Endothelial cell of umbilical vein (primary cell): ENCODE measurements around the gene ZNF682. TPM values are rescaled to one million over a fixed set of nuclear protein-coding genes. Genes with fewer than 3 reads are reported as not detected.

Experiments
- BruUV-seq: library from RNA; stranded (reverse); fragments of 400-500 nt; replicated peaks from 2 replicates; lab custom pipeline; 2021; lab: Mats Ljungman, UMichigan
- CTCF ChIA-PET: fragments of 300-600, 350-600 bp; sonication (Branson Sonifier 250); formaldehyde crosslinking; loops from one replicate; lab custom pipeline; 2021; ENCODE audit warnings: antibody characterized with exemption, inconsistent platforms; lab: Charles Lee
- POLR2A ChIA-PET: fragments of 300-600, 350-600 bp; sonication (Branson Sonifier 250); formaldehyde crosslinking; loops from one replicate; lab custom pipeline; 2021; ENCODE audit warnings: antibody characterized with exemption, inconsistent platforms; lab: Charles Lee
- DNase-seq: peaks from one replicate; pipeline ENCODE4 v3.0.0-alpha.2; 2011; ENCODE audit warnings: low read depth, low spot score
- FAIRE-seq: peaks from 2 replicates; lab custom pipeline; 2011; peaks lifted over from hg19 to GRCh38; lab: Jason Lieb, UNC
- H2AFZ ChIP-seq: 2 replicates; pipeline ENCODE4 v1.6.0; 2012; ENCODE audit warnings: low read depth, low read length, control low read depth, inconsistent platforms
- H3K27ac ChIP-seq: 2 replicates; pipeline ENCODE4 v1.5.1; 2011; ENCODE audit warnings: low read depth, mild to moderate bottlenecking, control low read depth, low read length, moderate library complexity; ENCODE audit not compliant: insufficient read depth
- H3K27me3 ChIP-seq, 2 experiments: 2 replicates each; pipeline versions ENCODE4 v1.6.0 to v1.6.1; 2011; ENCODE audit warnings: low read length in 2 of 2, mixed read lengths in 1 of 2; ENCODE audit not compliant: control insufficient read depth in 2 of 2, insufficient read depth in 2 of 2
- H3K36me3 ChIP-seq, 2 experiments: 2 replicates in 1 of 2; 3 replicates in 1 of 2; pipeline ENCODE4 v1.5.1; 2011; ENCODE audit warnings: low read length in 2 of 2, mild to moderate bottlenecking in 1 of 2, moderate library complexity in 1 of 2; ENCODE audit not compliant: control insufficient read depth in 2 of 2, insufficient read depth in 2 of 2; ENCODE audit errors: extremely low read depth in 1 of 2
- H3K4me1 ChIP-seq: 3 replicates; pipeline ENCODE4 v1.5.1; 2011; ENCODE audit warnings: mild to moderate bottlenecking, low read length; ENCODE audit not compliant: control insufficient read depth, insufficient read depth; ENCODE audit errors: extremely low read depth
- H3K4me2 ChIP-seq: 2 replicates; pipeline ENCODE4 v1.6.1; 2011; ENCODE audit warnings: low read length, control low read depth, mixed read lengths; ENCODE audit not compliant: insufficient read depth
- H3K4me3 ChIP-seq, 3 experiments: fragments of 200-600 bp in 1 of 3; sonication (generic), shearing (Covaris generic) in 1 of 3; replicated peaks in 1 of 3; 2 replicates each; pipeline ENCODE4 v1.5.1; 2011 to 2016; ENCODE audit warnings: control low read depth in 3 of 3, low read length in 3 of 3, mild to moderate bottlenecking in 2 of 3, inconsistent platforms in 1 of 3, low read depth in 1 of 3, moderate library complexity in 1 of 3; ENCODE audit not compliant: insufficient read depth in 1 of 3
- H3K79me2 ChIP-seq: 2 replicates; pipeline ENCODE4 v1.6.0; 2012; ENCODE audit warnings: low read length, inconsistent platforms; ENCODE audit not compliant: control insufficient read depth, insufficient read depth
- H3K9ac ChIP-seq: replicated peaks from 2 replicates; pipeline ENCODE3; 2011; ENCODE audit warnings: low read length, control low read depth; ENCODE audit not compliant: insufficient read depth; ENCODE audit errors: extremely low read depth
- H3K9me1 ChIP-seq: replicated peaks from 3 replicates; pipeline ENCODE4 v1.6.0; 2011; ENCODE audit warnings: mild to moderate bottlenecking, low read length; ENCODE audit not compliant: control insufficient read depth, insufficient read depth; ENCODE audit errors: extremely low read depth
- H3K9me3 ChIP-seq: replicated peaks from 2 replicates; pipeline ENCODE4 v1.5.1; 2012; ENCODE audit warnings: low read length, inconsistent platforms; ENCODE audit not compliant: control insufficient read depth, insufficient read depth
- H4K20me1 ChIP-seq: replicated peaks from 2 replicates; pipeline ENCODE3; 2011; ENCODE audit warnings: mild to moderate bottlenecking, low read length; ENCODE audit not compliant: control insufficient read depth, insufficient read depth; ENCODE audit errors: extremely low read depth
- EZH2 ChIP-seq: IDR thresholded peaks from 2 replicates; pipeline ENCODE4 v1.6.1; 2012; ENCODE audit warnings: borderline replicate concordance, low read depth, mild to moderate bottlenecking, moderate library complexity, low read length, inconsistent platforms; ENCODE audit not compliant: severe bottlenecking
- FOS ChIP-seq: IDR thresholded peaks from 2 replicates; pipeline ENCODE4 v1.6.1; 2011; ENCODE audit warnings: mild to moderate bottlenecking, low read length, moderate library complexity, borderline replicate concordance; ENCODE audit not compliant: insufficient read depth
- GATA2 ChIP-seq: IDR thresholded peaks from 2 replicates; pipeline ENCODE4 v1.7.0; 2011; ENCODE audit warnings: low read depth, mild to moderate bottlenecking, moderate library complexity, mixed read lengths, low read length; ENCODE audit not compliant: insufficient read length, insufficient read depth
- JUN ChIP-seq: IDR thresholded peaks from 2 replicates; pipeline ENCODE4 v1.6.1; 2011; ENCODE audit warnings: borderline replicate concordance, low read depth; ENCODE audit not compliant: insufficient read length, insufficient read depth
- MYC ChIP-seq: IDR thresholded peaks from one replicate; pipeline ENCODE4 v1.6.1; 2011; ENCODE audit warnings: mild to moderate bottlenecking, low read depth, low read length
- POLR2A ChIP-seq: IDR thresholded peaks from 2 replicates; pipeline ENCODE4 v1.6.1; 2012; ENCODE audit warnings: low read depth, mild to moderate bottlenecking, control low read depth, low read length
- POLR2AphosphoS5 ChIP-seq: IDR thresholded peaks from 2 replicates; pipeline ENCODE4 v1.6.1; 2012; ENCODE audit warnings: low read depth, mild to moderate bottlenecking, control low read depth, low read length, moderate library complexity; ENCODE audit not compliant: insufficient read depth
- dilution Hi-C: fragments of 300-500 bp; cut with MboI; formaldehyde crosslinking; loops from one replicate; pipeline ENCODE4 v1.15.0; 2019; ENCODE audit warnings: low sequenced_read_pairs; ENCODE audit not compliant: extremely low pct_ligation_motif_present
- intact Hi-C: fragments of 100-400 bp; cut with micrococcal nuclease; formaldehyde crosslinking; loops from one replicate; pipeline ENCODE4 v1.10.0; 2022
- polyA plus RNA-seq, 4 experiments: library from polyadenylated mRNA; depleted of rRNA in 3 of 4; stranded (reverse) in 3 of 4; unstranded in 1 of 4; fragments of >200 nt; gene quantifications; 2 replicates each; pipeline versions ENCODE4 v1.2.1 to v1.2.3, GENCODE V29; 2011 to 2012; ENCODE audit warnings: missing spikeins in 1 of 4
- total RNA-seq: library from RNA; stranded (reverse); gene quantifications from 2 replicates; pipeline ENCODE4 v1.2.3, GENCODE V29; 2021
- TF ChIP-seq, protein P1 (sequence below): IDR thresholded peaks from 2 replicates; pipeline ENCODE4 v1.6.1; 2011; ENCODE audit not compliant: insufficient read depth, insufficient read length
- TF ChIP-seq, protein P2 (sequence below), 2 donors: IDR thresholded peaks; 1 replicate in 1 of 2; 2 replicates in 1 of 2; pipeline ENCODE4 v1.5.1; 2011; ENCODE audit warnings: low read length in 2 of 2, mild to moderate bottlenecking in 2 of 2, moderate library complexity in 2 of 2, control low read depth in 1 of 2, inconsistent platforms in 1 of 2, low read depth in 1 of 2; ENCODE audit not compliant: insufficient read depth in 1 of 2; ENCODE audit errors: extremely low read depth in 1 of 2

Gene ZNF682
- total and polyA plus RNA-seq, 2 donors (not counting 3 experiments of a cell fraction or from before 2014, with no cell fraction given), result 2.8 to 3.4 TPM

- no peak for FAIRE-seq
- Histone ChIP-seq H3K79me2 (no peaks in the 10 kb centered on the region), H3K27me3 (no peaks in the 10 kb centered on the region), H3K36me3 (no peaks in the 10 kb centered on the region), H3K9ac (no peak overlapping the region), H3K4me1 (no peaks in the 10 kb centered on the region), H3K4me2 (no peak overlapping the region), H3K9me3 (no peaks in the 10 kb centered on the region), H2AFZ (no peak overlapping the region), H3K4me3 (no peak overlapping the region), H3K27ac (no peak overlapping the region), H4K20me1 (no peaks in the 10 kb centered on the region), H3K9me1 (no peaks in the 10 kb centered on the region)
- TF ChIP-seq POLR2AphosphoS5, result no peak
- TF ChIP-seq, protein P1, sequence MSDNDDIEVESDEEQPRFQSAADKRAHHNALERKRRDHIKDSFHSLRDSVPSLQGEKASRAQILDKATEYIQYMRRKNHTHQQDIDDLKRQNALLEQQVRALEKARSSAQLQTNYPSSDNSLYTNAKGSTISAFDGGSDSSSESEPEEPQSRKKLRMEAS, result no peak
- TF ChIP-seq POLR2A, result no peak
- no peak for TF ChIP-seq EZH2
- no peak for TF ChIP-seq FOS
- TF ChIP-seq, protein P2, sequence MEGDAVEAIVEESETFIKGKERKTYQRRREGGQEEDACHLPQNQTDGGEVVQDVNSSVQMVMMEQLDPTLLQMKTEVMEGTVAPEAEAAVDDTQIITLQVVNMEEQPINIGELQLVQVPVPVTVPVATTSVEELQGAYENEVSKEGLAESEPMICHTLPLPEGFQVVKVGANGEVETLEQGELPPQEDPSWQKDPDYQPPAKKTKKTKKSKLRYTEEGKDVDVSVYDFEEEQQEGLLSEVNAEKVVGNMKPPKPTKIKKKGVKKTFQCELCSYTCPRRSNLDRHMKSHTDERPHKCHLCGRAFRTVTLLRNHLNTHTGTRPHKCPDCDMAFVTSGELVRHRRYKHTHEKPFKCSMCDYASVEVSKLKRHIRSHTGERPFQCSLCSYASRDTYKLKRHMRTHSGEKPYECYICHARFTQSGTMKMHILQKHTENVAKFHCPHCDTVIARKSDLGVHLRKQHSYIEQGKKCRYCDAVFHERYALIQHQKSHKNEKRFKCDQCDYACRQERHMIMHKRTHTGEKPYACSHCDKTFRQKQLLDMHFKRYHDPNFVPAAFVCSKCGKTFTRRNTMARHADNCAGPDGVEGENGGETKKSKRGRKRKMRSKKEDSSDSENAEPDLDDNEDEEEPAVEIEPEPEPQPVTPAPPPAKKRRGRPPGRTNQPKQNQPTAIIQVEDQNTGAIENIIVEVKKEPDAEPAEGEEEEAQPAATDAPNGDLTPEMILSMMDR (IDR thresholded peaks at IDR 0.05; ENCODE audit: extremely low read depth in 1 of 2, insufficient read depth in 1 of 2, low read depth in 1 of 2, low read length in 2 of 2), result no peak
- TF ChIP-seq MYC, result no peak
- no peak for TF ChIP-seq JUN
- TF ChIP-seq GATA2, result no peak
- ChIA-PET POLR2A (no interaction called here), CTCF (no interaction called here)
- BruUV-seq, result no TSS peak
- dilution Hi-C loops, result no loop called here
- no peak for DNase-seq
- intact Hi-C loops, result no loop called here
These were observed 10.7 kb downstream of the ZNF682 start for GRCh38 chr19:20028611-20029010.
